Stimulated activated CD8-positive, alpha-beta memory T cell treated with anti-CD3 and anti-CD28 coated beads, Interleukin-2, amount 100 ng/mL, for 48 hours (primary cell): Measurements from ENCODE around the gene ANKMY1.

Experiments used
- DNase-seq, 2 donors: peaks; one replicate each; pipeline ENCODE4 v3.0.0-alpha.2; 2020; ENCODE audit warnings: low read depth in 2 of 2

The ANKMY1 gene

GRCh38 chr2:240436683-240437550 is 120.9 kb downstream of the ANKMY1 start:
- no peak for DNase-seq

- no peak for DNase-seq
These were observed 121.7 kb downstream of the ANKMY1 start for GRCh38 chr2:240435948-240436682.

GRCh38 chr2:240435457-240435947 is 122.3 kb downstream of the ANKMY1 start, which contains the start of gene GPC1:
GPC1 (plus strand) TSS chr2:240435663; CDS start chr2:240435919, 256 bp downstream.
- DNase-seq, result peak in 1 of 2 donors; percentile 44

- peak; percentile 79 to 82 for DNase-seq
These were observed 122.9 kb downstream of the ANKMY1 start for GRCh38 chr2:240434728-240435456.

GRCh38 chr2:240433973-240434727 is 123.6 kb downstream of the ANKMY1 start:
- no peak for DNase-seq

GRCh38 chr2:240432820-240433801 is 124.7 kb downstream of the ANKMY1 start:
- no peak for DNase-seq

- no peak for DNase-seq
These were observed 125.4 kb downstream of the ANKMY1 start for GRCh38 chr2:240432430-240432819.

- no peak for DNase-seq
These were observed 125.9 kb downstream of the ANKMY1 start for GRCh38 chr2:240431661-240432424.

GRCh38 chr2:240431271-240431660 is 126.5 kb downstream of the ANKMY1 start:
- no peak for DNase-seq

GRCh38 chr2:240430595-240430994 is 127.2 kb downstream of the ANKMY1 start:
- DNase-seq, result no peak

- no peak for DNase-seq
These were observed 127.8 kb downstream of the ANKMY1 start for GRCh38 chr2:240429872-240430491.
